Tibial nerve (tissue), 4 donors: ENCODE data around the gene MINDY4. TPM values are rescaled to one million over a fixed set of nuclear protein-coding genes. Genes with fewer than 3 reads are reported as not detected.

Experiments
- DNase-seq, 2 donors: peaks; one replicate each; pipeline ENCODE4 v3.0.0-alpha.2; 2019; ENCODE audit warnings: low spot score in 2 of 2
- H3K27ac ChIP-seq, 4 donors: fragments of 200-600 bp; sonication (generic) in 3 of 4; one replicate each; pipeline ENCODE4 v1.5.1; 2017 to 2019; ENCODE audit warnings: mild to moderate bottlenecking in 1 of 4
- H3K27me3 ChIP-seq, 2 donors: fragments of 200-600 bp; sonication (generic) in 1 of 2; one replicate each; pipeline versions ENCODE4 v1.5.1 to v1.6.0; 2017 to 2019
- H3K36me3 ChIP-seq, 3 donors: fragments of 200-600 bp; sonication (generic); one replicate each; pipeline ENCODE4 v1.5.1; 2018 to 2019
- H3K4me1 ChIP-seq, 4 donors: fragments of 200-600 bp; sonication (generic) in 3 of 4; one replicate each; pipeline ENCODE4 v1.5.1; 2017 to 2019
- H3K4me3 ChIP-seq, 4 donors: fragments of 200-600 bp; sonication (generic) in 3 of 4; one replicate each; pipeline ENCODE4 v1.5.1; 2017 to 2019; ENCODE audit warnings: mild to moderate bottlenecking in 1 of 4, moderate library complexity in 1 of 4
- H3K9me3 ChIP-seq, 4 donors: fragments of 200-600 bp; sonication (generic) in 3 of 4; one replicate each; pipeline ENCODE4 v1.5.1; 2017 to 2019
- CTCF ChIP-seq, 5 experiments: fragments of 200-600 bp in 3 of 5; fragments of 450-650 bp in 2 of 5; sonication (generic) in 3 of 5; IDR thresholded peaks; one replicate each; pipeline ENCODE4 v1.5.1; 2016 to 2019; ENCODE audit warnings: antibody characterized with exemption in 5 of 5, mild to moderate bottlenecking in 3 of 5, moderate library complexity in 2 of 5
- EP300 ChIP-seq, 2 donors: sonication (generic); formaldehyde crosslinking; IDR thresholded peaks; one replicate each; pipeline ENCODE4 v1.6.1; 2017; ENCODE audit warnings: antibody characterized with exemption in 2 of 2, mild to moderate bottlenecking in 1 of 2
- POLR2A ChIP-seq, 2 donors: fragments of 450-650 bp; IDR thresholded peaks; one replicate each; pipeline ENCODE4 v1.6.1; 2017; ENCODE audit warnings: antibody characterized with exemption in 2 of 2, mild to moderate bottlenecking in 2 of 2, moderate library complexity in 2 of 2
- WGBS, 2 donors: methylation state at CpG; one replicate each; pipeline ENCODE4 v1.1.5; 2018; 5-methylcytosine and 5-hydroxymethylcytosine counted together
- total RNA-seq, 4 donors: library from RNA; depleted of rRNA; stranded (reverse); fragments of >200 nt; gene quantifications; one replicate each; pipeline ENCODE4 v1.1.0, GENCODE V29; 2016

MINDY4 gene
- total RNA-seq, 4 donors from 2014 or later = 17.1 to 21.6 (median 19.9) TPM

GRCh38 chr7:30845426-30846135 lies 74.4 kb downstream of the MINDY4 start:
- DNase-seq = peak; percentile 37 to 52
- no peak overlapping the region for H3K4me3 ChIP-seq
- H3K27me3 ChIP-seq = no peaks in the 10 kb centered on the region
- H3K27ac ChIP-seq = peak overlapping the region; percentile 25 to 82 (median 62)
- H3K4me1 ChIP-seq = peaks cover 0 to 89% (median 21%) of the 10 kb centered on the region in 4 donors
- no peaks in the 10 kb centered on the region for H3K36me3 ChIP-seq
- WGBS, 2 donors = 48 to 64% methylated on average over 14 to 15 of the region's 15 CpGs
- TF ChIP-seq CTCF (IDR thresholded peaks at IDR 0.05) = no peak
- no peak for TF ChIP-seq EP300 (IDR thresholded peaks at IDR 0.05)
- no peak for TF ChIP-seq POLR2A (IDR thresholded peaks at IDR 0.05)
- H3K9me3 ChIP-seq = no peaks in the 10 kb centered on the region

GRCh38 chr7:30846378-30846777 lies 75.2 kb downstream of the MINDY4 start:
- Histone ChIP-seq H3K4me3 (no peak overlapping the region), H3K27ac (peak overlapping the region; percentile 25 to 82 (median 62)), H3K36me3 (no peaks in the 10 kb centered on the region), H3K4me1 (peaks cover 0 to 89% (median 19%) of the 10 kb centered on the region in 4 donors), H3K9me3 (no peaks in the 10 kb centered on the region), H3K27me3 (no peaks in the 10 kb centered on the region)
- DNase-seq = no peak
- 90 to 95% methylated on average over 6 of the region's 6 CpGs for WGBS, 2 donors
- TF ChIP-seq EP300 (IDR thresholded peaks at IDR 0.05) (no peak), POLR2A (IDR thresholded peaks at IDR 0.05) (no peak), CTCF (IDR thresholded peaks at IDR 0.05) (no peak)

GRCh38 chr7:30848121-30848855 lies 77.1 kb downstream of the MINDY4 start:
- WGBS, 2 donors = 72 to 82% methylated on average over 6 to 7 of the region's 7 CpGs
- TF ChIP-seq POLR2A (IDR thresholded peaks at IDR 0.05) (no peak), EP300 (IDR thresholded peaks at IDR 0.05) (peak in 1 of 2 donors; percentile 22)
- Histone ChIP-seq H3K4me1 (peaks cover 0 to 89% (median 17%) of the 10 kb centered on the region in 4 donors), H3K27ac (peak overlapping the region in 1 of 4 donors; percentile 44), H3K4me3 (no peak overlapping the region), H3K27me3 (no peaks in the 10 kb centered on the region), H3K9me3 (no peaks in the 10 kb centered on the region), H3K36me3 (no peaks in the 10 kb centered on the region)
- no peak for DNase-seq

GRCh38 chr7:30849565-30849964 lies 78.3 kb downstream of the MINDY4 start:
- peaks cover 0 to 82% (median 7%) of the 10 kb centered on the region in 4 donors for H3K4me1 ChIP-seq
- no peak for TF ChIP-seq EP300 (IDR thresholded peaks at IDR 0.05)
- no peak for TF ChIP-seq POLR2A (IDR thresholded peaks at IDR 0.05)
- no peak for TF ChIP-seq CTCF (IDR thresholded peaks at IDR 0.05)
- H3K36me3 ChIP-seq = peaks cover 0 to 6% (median 0%) of the 10 kb centered on the region in 3 donors
- no peak for DNase-seq
- no peaks in the 10 kb centered on the region for H3K27me3 ChIP-seq
- peak overlapping the region in 2 of 4 donors; percentile 36 to 44 for H3K27ac ChIP-seq
- no peaks in the 10 kb centered on the region for H3K9me3 ChIP-seq
- H3K4me3 ChIP-seq = no peak overlapping the region
- WGBS, 2 donors = 51 to 52% methylated on average over 4 of the region's 4 CpGs

- no peaks in the 10 kb centered on the region for H3K9me3 ChIP-seq
- H3K27ac ChIP-seq = peak overlapping the region in 1 of 4 donors; percentile 44
- peaks cover 0 to 73% (median 3%) of the 10 kb centered on the region in 4 donors for H3K4me1 ChIP-seq
- H3K27me3 ChIP-seq = no peaks in the 10 kb centered on the region
- 95% methylated on average over 9 to 17 of the region's 17 CpGs for WGBS, 2 donors
- TF ChIP-seq CTCF (IDR thresholded peaks at IDR 0.05) (no peak), POLR2A (IDR thresholded peaks at IDR 0.05) (no peak), EP300 (IDR thresholded peaks at IDR 0.05) (no peak)
- no peak overlapping the region for H3K4me3 ChIP-seq
- no peak for DNase-seq
- peaks cover 0 to 10% (median 0%) of the 10 kb centered on the region in 3 donors for H3K36me3 ChIP-seq
Measured at GRCh38 chr7:30850426-30850825, 79.2 kb downstream of the MINDY4 start.
